ENCODE results near the gene TNIP2. TPM values are rescaled to one million over a fixed set of nuclear protein-coding genes. Genes with fewer than 3 reads are reported as not detected.
A peak's percentile ranks its signal among the peaks of the same experiment; 100 is the strongest.

TNIP2 gene
- total RNA-seq, 2 experiments from 2014 or later = 26.2 to 32.1 TPM

DNA sequence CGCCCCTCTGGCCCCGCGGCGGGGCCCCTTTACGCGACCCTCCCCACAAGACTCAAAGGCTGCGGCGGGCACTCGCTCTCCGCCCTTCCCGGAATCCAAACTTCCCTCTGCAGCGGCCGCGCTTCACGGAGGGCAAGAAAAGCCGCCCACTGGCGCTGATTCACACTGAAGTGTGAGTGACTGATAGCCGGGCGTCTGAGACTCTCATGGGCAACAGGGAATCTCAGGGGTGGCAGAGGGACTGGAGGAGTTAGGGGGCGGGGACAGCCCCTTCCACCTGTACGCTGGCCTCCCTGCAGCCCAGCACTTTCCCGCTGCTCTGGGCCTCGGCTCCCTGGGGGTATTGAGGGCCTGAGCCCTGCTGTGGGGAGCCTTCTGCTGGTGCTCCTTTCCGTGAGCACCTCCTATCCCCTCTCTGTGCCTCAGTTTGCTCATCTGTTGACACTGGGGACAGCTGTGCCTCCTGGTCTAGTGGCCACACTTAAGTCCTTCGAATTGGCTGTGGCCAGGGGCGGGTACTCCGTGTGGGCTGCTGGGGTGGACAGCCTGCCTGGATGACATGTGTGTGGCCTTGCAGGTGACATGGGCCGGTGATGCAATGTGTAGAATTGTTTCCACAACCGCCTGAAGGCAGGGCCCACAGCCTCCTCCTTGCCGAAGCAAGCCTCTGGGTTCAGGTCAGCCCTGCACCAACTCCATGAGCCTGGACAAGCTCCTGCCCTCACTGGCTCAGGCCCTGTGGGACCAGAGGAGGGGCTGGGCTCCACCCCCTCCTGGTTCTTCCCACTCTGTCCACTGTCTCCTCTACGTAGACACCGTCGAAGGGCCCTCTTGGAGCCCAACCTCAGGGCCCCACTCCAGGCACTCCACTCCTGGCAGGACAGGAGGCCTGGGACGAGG, 37.7 kb upstream of the TNIP2 start:
- POLR2A ChIA-PET = no interaction called here
- no peak for DNase-seq (ENCODE audit: low spot score)
- Histone ChIP-seq H3K36me3 (ENCODE audit: insufficient read depth, low read length) (no peaks in the 10 kb centered on the region), H3K4me3 (ENCODE audit: low read depth, low read length, poor library complexity, severe bottlenecking) (no peak overlapping the region), H4K20me1 (ENCODE audit: insufficient read depth, low read length) (no peaks in the 10 kb centered on the region), H3K79me2 (ENCODE audit: insufficient read depth, low read depth, low read length) (no peaks in the 10 kb centered on the region), H3K9me3 (ENCODE audit: low read length) (no peaks in the 10 kb centered on the region), H3K9me2 (ENCODE audit: insufficient read depth, low read length) (no peaks in the 10 kb centered on the region), H3K27ac (ENCODE audit: low read depth, low read length, poor library complexity, severe bottlenecking) (no peak overlapping the region), H3K4me1 (ENCODE audit: insufficient read depth, low read length, poor library complexity, severe bottlenecking) (peaks cover 22% of the 10 kb centered on the region), H3K4me2 (ENCODE audit: low read length) (peak overlapping the region; percentile 44), H2AFZ (ENCODE audit: low read length) (no peak overlapping the region)
- BruUV-seq (replicated peaks) = no TSS peak
- CTCF ChIA-PET (ENCODE audit: unreplicated experiment) = no interaction called here
- intact Hi-C loops (cut with micrococcal nuclease; ENCODE audit: unreplicated experiment) = no loop called here
- TF ChIP-seq EZH2phosphoT487 (IDR thresholded peaks at IDR 0.05; ENCODE audit: borderline replicate concordance, low read depth, low read length) = no peak
- TF ChIP-seq, protein P1, sequence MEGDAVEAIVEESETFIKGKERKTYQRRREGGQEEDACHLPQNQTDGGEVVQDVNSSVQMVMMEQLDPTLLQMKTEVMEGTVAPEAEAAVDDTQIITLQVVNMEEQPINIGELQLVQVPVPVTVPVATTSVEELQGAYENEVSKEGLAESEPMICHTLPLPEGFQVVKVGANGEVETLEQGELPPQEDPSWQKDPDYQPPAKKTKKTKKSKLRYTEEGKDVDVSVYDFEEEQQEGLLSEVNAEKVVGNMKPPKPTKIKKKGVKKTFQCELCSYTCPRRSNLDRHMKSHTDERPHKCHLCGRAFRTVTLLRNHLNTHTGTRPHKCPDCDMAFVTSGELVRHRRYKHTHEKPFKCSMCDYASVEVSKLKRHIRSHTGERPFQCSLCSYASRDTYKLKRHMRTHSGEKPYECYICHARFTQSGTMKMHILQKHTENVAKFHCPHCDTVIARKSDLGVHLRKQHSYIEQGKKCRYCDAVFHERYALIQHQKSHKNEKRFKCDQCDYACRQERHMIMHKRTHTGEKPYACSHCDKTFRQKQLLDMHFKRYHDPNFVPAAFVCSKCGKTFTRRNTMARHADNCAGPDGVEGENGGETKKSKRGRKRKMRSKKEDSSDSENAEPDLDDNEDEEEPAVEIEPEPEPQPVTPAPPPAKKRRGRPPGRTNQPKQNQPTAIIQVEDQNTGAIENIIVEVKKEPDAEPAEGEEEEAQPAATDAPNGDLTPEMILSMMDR (conservative IDR thresholded peaks at IDR 0.05; ENCODE audit: low read length) = no peak

DNA sequence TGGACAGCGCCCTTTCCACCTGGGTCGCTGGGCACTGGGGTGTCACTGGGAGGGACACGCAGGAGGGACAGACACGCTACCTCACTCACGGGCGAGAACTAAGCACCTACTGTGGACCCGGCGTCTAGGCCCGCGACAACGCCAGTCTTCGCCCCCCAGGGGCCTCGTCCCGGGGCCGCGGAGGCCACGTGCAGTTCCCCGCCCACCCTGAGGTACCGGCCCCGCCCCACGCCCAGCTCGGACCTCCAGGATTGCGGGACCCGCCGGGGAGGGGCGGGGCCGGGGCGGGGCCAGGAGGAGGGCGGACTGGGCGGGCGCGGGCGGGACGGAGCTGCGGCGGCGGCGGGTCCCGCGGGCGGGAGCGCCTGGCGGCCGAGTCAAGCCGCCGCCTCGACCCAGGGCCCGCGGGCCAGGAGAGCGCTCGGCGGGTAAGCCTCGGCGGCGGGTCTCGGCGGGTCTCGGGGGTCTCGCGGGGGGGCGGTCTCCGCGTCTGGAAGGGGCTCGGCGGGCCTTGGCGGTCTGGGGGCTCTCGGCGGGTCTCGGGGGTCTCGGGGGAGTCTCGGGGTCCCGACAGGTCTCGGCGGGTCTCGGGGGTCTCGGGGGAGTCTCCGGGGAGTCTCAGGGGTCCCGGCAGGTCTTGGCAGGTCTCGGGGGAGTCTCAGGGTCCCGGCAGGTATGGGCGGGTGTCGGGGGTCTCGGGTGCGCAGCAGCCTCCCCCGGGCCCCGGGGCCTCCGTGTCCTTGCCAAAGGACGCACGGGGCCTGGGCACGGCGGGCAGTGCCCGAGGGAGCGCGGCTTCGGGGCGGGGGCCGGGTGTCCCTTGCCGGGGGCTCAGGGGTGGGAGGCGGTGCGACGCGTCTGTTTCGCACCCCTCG, 36.8 kb upstream of the TNIP2 start, which contains the start of gene SH3BP2:
Gene SH3BP2 (plus strand): TSS at position 375 of the 875 bp plus-strand sequence. CDS start 27,533 bp downstream, outside the sequence.
- Histone ChIP-seq H3K36me3 (ENCODE audit: insufficient read depth, low read length) (no peaks in the 10 kb centered on the region), H3K9me2 (ENCODE audit: insufficient read depth, low read length) (no peaks in the 10 kb centered on the region), H3K4me1 (ENCODE audit: insufficient read depth, low read length, poor library complexity, severe bottlenecking) (peaks cover 15% of the 10 kb centered on the region), H3K4me3 (ENCODE audit: low read depth, low read length, poor library complexity, severe bottlenecking) (peak within 1 kb of the TSS; percentile 22), H3K9me3 (ENCODE audit: low read length) (no peaks in the 10 kb centered on the region), H4K20me1 (ENCODE audit: insufficient read depth, low read length) (no peaks in the 10 kb centered on the region), H3K79me2 (ENCODE audit: insufficient read depth, low read depth, low read length) (no peaks in the 10 kb centered on the region), H3K4me2 (ENCODE audit: low read length) (peak within 1 kb of the TSS; percentile 44), H2AFZ (ENCODE audit: low read length) (no peak within 1 kb of the TSS), H3K27ac (ENCODE audit: low read depth, low read length, poor library complexity, severe bottlenecking) (no peak within 1 kb of the TSS)
- peak; percentile 48 for DNase-seq (ENCODE audit: low spot score)
- POLR2A ChIA-PET = no interaction called here
- CTCF ChIA-PET (ENCODE audit: unreplicated experiment) = interaction anchor here (0.5 kb wide), 1 partner anchor 57 kb away, joined by 4 read pairs; no protein-coding TSS in a partner anchor
- TF ChIP-seq, protein P1 (conservative IDR thresholded peaks at IDR 0.05; ENCODE audit: low read length) = no peak
- TF ChIP-seq EZH2phosphoT487 (IDR thresholded peaks at IDR 0.05; ENCODE audit: borderline replicate concordance, low read depth, low read length) = no peak
- BruUV-seq (replicated peaks) = no TSS peak
- intact Hi-C loops (cut with micrococcal nuclease; ENCODE audit: unreplicated experiment) = no loop called here
